Right cardiac atrium (tissue), 5 donors: Measurements from ENCODE around the gene MAK. TPM values are rescaled to one million over a fixed set of nuclear protein-coding genes. Genes with fewer than 3 reads are reported as not detected.
"Not testable (repeated sequence)": the region's sequence is repeated elsewhere in the genome, so short reads cannot be mapped to it uniquely, and the experiment has no call there.

ENCODE experiments used
- ATAC-seq, 2 donors: fragments of 200-7000 bp; cut with Tn5 transposase; one replicate each; pipeline versions ENCODE4 v1.8.0 to v1.9.1; 2020; ENCODE audit warnings: moderate library complexity in 2 of 2, mild to moderate bottlenecking in 1 of 2
- DNase-seq, 3 donors: peaks; one replicate each; pipeline ENCODE4 v3.0.0-alpha.2; 2020
- H3K27ac ChIP-seq: one replicate; pipeline ENCODE4 v1.5.1; 2013; ENCODE audit warnings: mild to moderate bottlenecking, low read length, control low read depth, moderate library complexity
- H3K27me3 ChIP-seq: one replicate; pipeline ENCODE4 v1.6.1; 2013; ENCODE audit not compliant: control insufficient read depth, insufficient read depth
- H3K4me1 ChIP-seq: one replicate; pipeline ENCODE4 v1.6.1; 2013; ENCODE audit warnings: low read length; ENCODE audit not compliant: control insufficient read depth, insufficient read depth
- H3K4me3 ChIP-seq: one replicate; pipeline ENCODE4 v1.5.1; 2013; ENCODE audit warnings: low read length, control low read depth
- H3K9me3 ChIP-seq: one replicate; pipeline ENCODE4 v1.6.1; 2013; ENCODE audit warnings: low read length; ENCODE audit not compliant: control insufficient read depth
- WGBS: extraction: QIAGEN DNeasy Blood & Tissue Kit; methylation state at CpG from one replicate; pipeline ENCODE4 v1.1.7; 2013; 5-methylcytosine and 5-hydroxymethylcytosine counted together
- intact Hi-C, 4 donors: fragments of 100-400 bp; cut with DNase I; formaldehyde crosslinking; loops; one replicate each; pipeline versions ENCODE4 v1.11.0 to v1.14.0; 2022 to 2023
- long read RNA-seq, 4 donors: library from polyadenylated mRNA; unstranded; transcript quantifications; one replicate each; pipeline ENCODE4 v2.0.0, GENCODE V29; 2020 to 2021
- polyA plus RNA-seq: library from polyadenylated mRNA; stranded (reverse); fragments of 200-250 nt; gene quantifications from one replicate; pipeline ENCODE4 v1.2.3, GENCODE V29; 2013
- total RNA-seq, 4 donors: library from RNA; stranded (reverse); fragmentation: NEBNext Ultra II Directional; extraction: Animal tissue kit (Norgen Biotek cat#: 25700); gene quantifications; one replicate each; pipeline ENCODE4 v1.2.1, GENCODE V29; 2021
- donor health status: healthy with polysubstance abuse.
- donor health status: DM: no; HTN: yes; CAD: no.
- donor health status: DM: no; HTN: no; CAD: no.
- donor health status: DM: no; HTN: yes; CAD: no; lungs with severe emphysema.
- donor health status: DM: yes; HTN: yes; CAD: no.

Gene MAK
- total RNA-seq (under 1 TPM in 3 of 4 donors, not detected in 1; 0.11 to 0.29 (median 0.24) TPM), polyA plus RNA-seq (0.14 TPM)
- long read RNA-seq, donor 1, partial matches to known transcripts = 0 of 4 reads
- long read RNA-seq, donor 1, other reads (novel, unspliced or antisense) = 4 of 4 reads
- long read RNA-seq, donor 2, partial matches to known transcripts = 0 of 1 reads
- long read RNA-seq, donor 2, other reads (novel, unspliced or antisense) = 1 of 1 reads
- long read RNA-seq, donor 3, partial matches to known transcripts = 0 of 2 reads
- long read RNA-seq, donor 3, other reads (novel, unspliced or antisense) = 2 of 2 reads
- long read RNA-seq, donor 4 = 0 reads

GRCh38 chr6:10837995-10838793 lies at the start of gene MAK:
Gene MAK, minus strand, starts transcription at chr6:10838539. Its CDS starts 7,891 bp downstream, at chr6:10830648.
- Histone ChIP-seq H3K4me3 (peak within 1 kb of the TSS; percentile 50), H3K9me3 (no peaks in the 10 kb centered on the region), H3K4me1 (no peaks in the 10 kb centered on the region), H3K27me3 (no peaks in the 10 kb centered on the region), H3K27ac (no peak within 1 kb of the TSS)
- ATAC-seq = peak; percentile 98
- under 1% methylated on average over 53 of the region's 53 CpGs for WGBS
- intact Hi-C loops = no loop called here
- peak; percentile 85 to 93 (median 92) for DNase-seq

- Histone ChIP-seq H3K9me3 (no peaks in the 10 kb centered on the region), H3K27ac (no peak within 1 kb of the TSS), H3K27me3 (no peaks in the 10 kb centered on the region), H3K4me1 (no peaks in the 10 kb centered on the region), H3K4me3 (peak within 1 kb of the TSS; percentile 79)
- WGBS = 2% methylated on average over 58 of the region's 58 CpGs
- peak; percentile 45 to 71 for ATAC-seq
- intact Hi-C loops = no loop called here
- peak; percentile 23 to 69 (median 48) for DNase-seq
These were observed 48.6 kb upstream of the MAK start, which contains the start of gene SYCP2L for GRCh38 chr6:10886691-10887502. Gene SYCP2L, plus strand, starts transcription at chr6:10887052. Its CDS starts 75 bp downstream, at chr6:10887127.

GRCh38 chr6:10886365-10886690 lies 48.0 kb upstream of the MAK start:
- H3K9me3 ChIP-seq, DNase-seq, ATAC-seq, H3K27ac ChIP-seq, H3K27me3 ChIP-seq, H3K4me1 ChIP-seq, intact Hi-C loops: not testable (repeated sequence)
- H3K4me3 ChIP-seq = peak overlapping the region; percentile 79
- 22% methylated on average over 11 of the region's 11 CpGs for WGBS

GRCh38 chr6:10884245-10884972 lies 46.1 kb upstream of the MAK start:
- H3K27ac ChIP-seq = no peak overlapping the region
- no peaks in the 10 kb centered on the region for H3K27me3 ChIP-seq
- ATAC-seq (no peak), DNase-seq (no peak)
- H3K4me3 ChIP-seq = no peak overlapping the region
- no peaks in the 10 kb centered on the region for H3K4me1 ChIP-seq
- WGBS = 22% methylated on average over 24 of the region's 24 CpGs
- intact Hi-C loops = no loop called here
- no peaks in the 10 kb centered on the region for H3K9me3 ChIP-seq

- Histone ChIP-seq H3K9me3 (no peaks in the 10 kb centered on the region), H3K4me1 (no peaks in the 10 kb centered on the region), H3K27ac (no peak overlapping the region), H3K4me3 (no peak overlapping the region), H3K27me3 (peaks cover 2% of the 10 kb centered on the region)
- no peak for DNase-seq
- WGBS = 11% methylated on average over 51 of the region's 51 CpGs
- intact Hi-C loops = no loop called here
- peak in 1 of 2 donors; percentile 33 for ATAC-seq
These were observed 45.2 kb upstream of the MAK start for GRCh38 chr6:10883312-10884244.

GRCh38 chr6:10882657-10883171 lies 44.4 kb upstream of the MAK start:
- no peak overlapping the region for H3K27ac ChIP-seq
- no peak overlapping the region for H3K4me3 ChIP-seq
- H3K9me3 ChIP-seq = no peaks in the 10 kb centered on the region
- intact Hi-C loops = no loop called here
- H3K27me3 ChIP-seq = peaks cover 2% of the 10 kb centered on the region
- DNase-seq (peak in 2 of 3 donors; percentile 45 to 53), ATAC-seq (peak in 1 of 2 donors; percentile 33)
- WGBS = 4% methylated on average over 28 of the region's 28 CpGs
- no peaks in the 10 kb centered on the region for H3K4me1 ChIP-seq

GRCh38 chr6:10882253-10882630 lies 43.9 kb upstream of the MAK start:
- H3K9me3 ChIP-seq, H3K4me3 ChIP-seq, ATAC-seq, H3K27me3 ChIP-seq, DNase-seq, intact Hi-C loops, H3K27ac ChIP-seq, H3K4me1 ChIP-seq: not testable (repeated sequence)
- 20% methylated on average over 14 of the region's 14 CpGs for WGBS

- H3K4me3 ChIP-seq = no peak overlapping the region
These were observed 42.0 kb upstream of the MAK start for GRCh38 chr6:10880366-10880765.

GRCh38 chr6:10877871-10878270 lies 39.5 kb upstream of the MAK start:
- no peak for ATAC-seq
- intact Hi-C loops = no loop called here

More at GRCh38 chr6:10880366-10880765, 42.0 kb upstream of the MAK start:
- Histone ChIP-seq H3K27ac (no peak overlapping the region), H3K9me3 (no peaks in the 10 kb centered on the region), H3K4me1 (no peaks in the 10 kb centered on the region), H3K27me3 (peaks cover 2% of the 10 kb centered on the region)
- ATAC-seq = no peak
- no peak for DNase-seq
- 98% methylated on average over 2 of the region's 2 CpGs for WGBS
- intact Hi-C loops = no loop called here

More at GRCh38 chr6:10877871-10878270, 39.5 kb upstream of the MAK start:
- WGBS = 69% methylated on average over 1 of the region's 1 CpG
- Histone ChIP-seq H3K9me3 (no peaks in the 10 kb centered on the region), H3K4me1 (no peaks in the 10 kb centered on the region), H3K27ac (no peak overlapping the region), H3K27me3 (peaks cover 2% of the 10 kb centered on the region), H3K4me3 (no peak overlapping the region)
- no peak for DNase-seq
